PFSK-1 (cell line): ENCODE data around the gene INPP4B.

ENCODE experiments used
- FOXP2 ChIP-seq: optimal IDR thresholded peaks from 2 replicates; pipeline ENCODE3; 2011; ENCODE audit warnings: borderline replicate concordance, control low read depth, inconsistent platforms; ENCODE audit not compliant: insufficient read depth; ENCODE audit errors: extremely low read length, extremely low read depth
- POLR2AphosphoS5 ChIP-seq: IDR thresholded peaks from 2 replicates; pipeline ENCODE4 v1.6.1; 2012; ENCODE audit warnings: low read depth, mild to moderate bottlenecking, control low read depth, low read length, moderate library complexity
- SIN3A ChIP-seq: IDR thresholded peaks from 2 replicates; pipeline ENCODE4 v1.6.1; 2012; ENCODE audit warnings: mild to moderate bottlenecking, low read length, moderate library complexity, borderline replicate concordance; ENCODE audit not compliant: insufficient read depth
- TAF1 ChIP-seq: IDR thresholded peaks from 2 replicates; pipeline ENCODE4 v1.6.1; 2012; ENCODE audit warnings: low read length, control low read depth, borderline replicate concordance; ENCODE audit not compliant: insufficient read depth
- TF ChIP-seq, protein P1 (sequence below), 2 experiments: IDR thresholded peaks; 2 replicates each; pipeline versions ENCODE4 v1.6.1 to v1.8.0; 2011 to 2012; ENCODE audit warnings: low read depth in 2 of 2, low read length in 2 of 2, control low read depth in 1 of 2, inconsistent platforms in 1 of 2, mild to moderate bottlenecking in 1 of 2, moderate library complexity in 1 of 2; ENCODE audit not compliant: insufficient read depth in 1 of 2

INPP4B gene

DNA sequence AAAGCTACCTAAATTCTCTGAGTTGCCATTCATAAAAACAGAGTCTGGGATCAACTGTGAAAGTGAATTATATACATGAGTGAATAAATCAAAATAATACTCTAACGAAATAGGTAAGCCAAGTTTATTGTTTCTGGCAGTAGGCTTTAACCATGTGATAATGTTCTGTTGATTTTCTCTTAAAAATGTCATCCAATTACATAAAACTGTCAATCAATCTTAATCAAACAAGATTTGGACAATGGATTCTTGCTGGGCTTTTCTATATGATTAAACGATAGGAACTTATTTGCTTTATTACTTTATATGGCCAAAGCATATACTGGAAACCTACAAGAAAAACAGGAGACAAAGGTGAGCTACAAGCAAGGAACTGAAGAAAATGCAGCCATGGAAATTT, 148.8 kb downstream of the INPP4B start:
- TF ChIP-seq, protein P1, sequence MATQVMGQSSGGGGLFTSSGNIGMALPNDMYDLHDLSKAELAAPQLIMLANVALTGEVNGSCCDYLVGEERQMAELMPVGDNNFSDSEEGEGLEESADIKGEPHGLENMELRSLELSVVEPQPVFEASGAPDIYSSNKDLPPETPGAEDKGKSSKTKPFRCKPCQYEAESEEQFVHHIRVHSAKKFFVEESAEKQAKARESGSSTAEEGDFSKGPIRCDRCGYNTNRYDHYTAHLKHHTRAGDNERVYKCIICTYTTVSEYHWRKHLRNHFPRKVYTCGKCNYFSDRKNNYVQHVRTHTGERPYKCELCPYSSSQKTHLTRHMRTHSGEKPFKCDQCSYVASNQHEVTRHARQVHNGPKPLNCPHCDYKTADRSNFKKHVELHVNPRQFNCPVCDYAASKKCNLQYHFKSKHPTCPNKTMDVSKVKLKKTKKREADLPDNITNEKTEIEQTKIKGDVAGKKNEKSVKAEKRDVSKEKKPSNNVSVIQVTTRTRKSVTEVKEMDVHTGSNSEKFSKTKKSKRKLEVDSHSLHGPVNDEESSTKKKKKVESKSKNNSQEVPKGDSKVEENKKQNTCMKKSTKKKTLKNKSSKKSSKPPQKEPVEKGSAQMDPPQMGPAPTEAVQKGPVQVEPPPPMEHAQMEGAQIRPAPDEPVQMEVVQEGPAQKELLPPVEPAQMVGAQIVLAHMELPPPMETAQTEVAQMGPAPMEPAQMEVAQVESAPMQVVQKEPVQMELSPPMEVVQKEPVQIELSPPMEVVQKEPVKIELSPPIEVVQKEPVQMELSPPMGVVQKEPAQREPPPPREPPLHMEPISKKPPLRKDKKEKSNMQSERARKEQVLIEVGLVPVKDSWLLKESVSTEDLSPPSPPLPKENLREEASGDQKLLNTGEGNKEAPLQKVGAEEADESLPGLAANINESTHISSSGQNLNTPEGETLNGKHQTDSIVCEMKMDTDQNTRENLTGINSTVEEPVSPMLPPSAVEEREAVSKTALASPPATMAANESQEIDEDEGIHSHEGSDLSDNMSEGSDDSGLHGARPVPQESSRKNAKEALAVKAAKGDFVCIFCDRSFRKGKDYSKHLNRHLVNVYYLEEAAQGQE (IDR thresholded peaks at IDR 0.05; ENCODE audit: insufficient read depth in 1 of 2, low read depth in 2 of 2, low read length in 2 of 2): no peak
- TF ChIP-seq TAF1: no peak
- no peak for TF ChIP-seq POLR2AphosphoS5
- no peak for TF ChIP-seq SIN3A
- TF ChIP-seq FOXP2: no peak

DNA sequence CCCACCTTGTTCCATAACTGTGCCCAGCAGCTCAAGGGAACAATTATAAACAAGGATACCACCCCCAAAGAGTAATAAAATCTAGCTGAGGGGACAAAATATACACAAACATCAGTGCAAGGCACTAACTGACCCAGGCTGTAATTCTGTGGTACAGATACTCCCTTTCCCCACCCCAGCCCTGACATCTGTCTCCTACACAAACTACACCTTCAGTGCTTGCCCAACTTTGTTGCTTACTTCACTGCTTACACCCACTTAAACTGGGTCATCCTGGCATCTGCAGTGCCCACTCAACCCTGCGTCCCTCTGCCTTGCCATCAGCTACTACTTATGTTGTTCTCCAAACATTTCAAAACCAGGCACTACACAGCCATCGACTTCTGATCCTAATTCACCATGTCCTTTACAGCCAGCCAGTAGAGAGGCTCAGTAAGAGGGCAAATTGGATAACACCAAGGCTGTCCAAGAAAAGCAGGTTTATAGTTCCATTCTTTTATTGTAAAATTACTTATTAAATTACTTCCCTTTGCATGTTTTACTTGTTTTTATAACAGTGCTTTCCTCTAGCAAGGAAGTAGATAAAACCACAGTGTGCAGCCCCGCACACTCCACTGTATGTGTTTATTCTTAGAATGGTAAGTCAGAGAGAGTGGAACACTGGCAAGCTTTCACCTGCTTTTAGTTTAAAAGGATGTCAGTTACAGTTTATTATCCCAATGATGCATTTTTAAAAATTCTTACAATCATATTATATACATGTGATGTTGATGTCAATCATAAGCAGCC, 149.6 kb downstream of the INPP4B start:
- TF ChIP-seq POLR2AphosphoS5: no peak
- TF ChIP-seq, protein P1 (IDR thresholded peaks at IDR 0.05; ENCODE audit: insufficient read depth in 1 of 2, low read depth in 2 of 2, low read length in 2 of 2): no peak
- no peak for TF ChIP-seq SIN3A
- no peak for TF ChIP-seq FOXP2
- TF ChIP-seq TAF1: no peak

DNA sequence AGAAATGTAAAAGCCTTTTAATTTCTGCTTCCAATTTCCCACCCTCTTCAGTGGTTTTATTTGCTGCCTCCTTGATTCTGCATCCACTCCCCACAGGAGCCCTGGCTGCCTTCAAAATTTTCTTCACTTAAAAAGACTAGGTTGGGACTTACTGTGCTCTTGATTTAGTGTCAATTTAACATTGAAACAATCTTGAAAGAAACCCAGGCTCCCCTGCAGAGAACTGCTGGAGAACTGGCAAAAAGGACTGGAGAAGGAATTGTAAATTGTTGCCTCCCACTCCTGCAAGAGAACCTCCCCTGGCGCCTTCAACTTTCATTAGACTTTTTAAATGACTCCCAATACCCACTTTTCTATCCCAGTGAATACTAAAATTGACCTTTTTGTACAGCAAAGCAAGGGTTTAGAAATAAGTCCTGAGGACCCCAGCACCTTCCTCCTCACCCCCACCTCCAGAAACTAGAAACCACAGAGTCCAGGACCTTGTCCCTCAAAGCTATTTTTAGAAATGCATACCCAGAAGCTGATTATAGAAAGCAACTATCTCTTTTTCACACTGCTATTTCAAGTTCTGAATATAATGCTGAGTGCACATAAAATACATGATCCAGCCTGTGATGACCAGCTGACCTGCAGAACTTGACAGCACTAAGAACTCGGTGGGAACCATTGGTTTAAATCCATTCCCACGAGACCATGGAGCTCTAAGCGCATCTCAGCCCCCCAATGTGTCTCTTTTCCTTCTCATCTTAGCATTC, 155.5 kb downstream of the INPP4B start:
- TF ChIP-seq FOXP2 (no peak), POLR2AphosphoS5 (no peak), SIN3A (no peak), TAF1 (no peak)
- TF ChIP-seq, protein P1 (IDR thresholded peaks at IDR 0.05; ENCODE audit: insufficient read depth in 1 of 2, low read depth in 2 of 2, low read length in 2 of 2): no peak

DNA sequence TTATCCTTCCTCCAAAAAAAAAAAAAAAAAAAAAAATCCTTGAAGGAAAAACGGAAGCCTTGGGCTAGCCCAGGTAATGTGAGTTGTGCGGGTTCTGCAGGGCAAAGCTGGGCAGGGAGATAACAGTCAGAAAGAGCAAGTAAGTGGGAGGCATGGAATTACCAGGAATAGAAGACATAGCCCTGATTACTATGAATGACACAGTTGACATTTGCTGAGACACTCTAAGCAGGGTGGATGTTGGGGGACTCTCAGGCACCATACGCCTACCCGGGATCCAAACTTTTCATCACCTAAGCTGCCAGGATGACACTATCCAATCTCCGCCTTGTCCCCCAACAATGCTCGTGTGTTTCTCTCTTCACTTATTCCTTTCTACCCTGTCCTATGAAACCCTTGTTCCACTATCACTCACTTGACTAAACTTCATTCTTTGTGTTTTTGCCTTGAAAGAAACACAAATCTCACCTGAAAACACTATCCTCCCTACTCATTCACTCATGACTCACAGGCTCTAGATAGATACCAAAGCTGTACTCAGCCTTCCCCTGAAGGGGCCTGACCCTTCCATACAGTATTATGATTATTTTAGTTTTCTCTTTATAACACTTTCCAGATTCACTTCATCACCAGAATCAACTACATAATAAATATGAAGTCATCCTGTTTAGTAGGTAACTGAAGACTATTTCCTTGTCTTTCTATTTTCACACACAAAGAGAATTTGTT, 158.4 kb downstream of the INPP4B start:
- TF ChIP-seq, protein P1 (IDR thresholded peaks at IDR 0.05; ENCODE audit: insufficient read depth in 1 of 2, low read depth in 2 of 2, low read length in 2 of 2): no peak
- no peak for TF ChIP-seq TAF1
- TF ChIP-seq POLR2AphosphoS5: no peak
- TF ChIP-seq FOXP2: no peak
